OCI-LY1 (cell line): Measurements from ENCODE around the gene RABIF.

Experiments used
- EZH2 ChIP-seq: fragments of 200-600 bp; sonication (generic), shearing (Covaris generic); IDR thresholded peaks from 2 replicates; pipeline ENCODE4 v1.8.0; 2017; ENCODE audit warnings: borderline replicate concordance, mixed run types, mild to moderate bottlenecking, antibody characterized with exemption, low read length, moderate library complexity, mixed read lengths
- TF ChIP-seq, protein P1 (sequence below): fragments of 200-600 bp; sonication (generic), shearing (Covaris generic); IDR thresholded peaks from 2 replicates; pipeline ENCODE4 v1.5.1; 2017; ENCODE audit warnings: mild to moderate bottlenecking, antibody characterized with exemption, low read length, moderate library complexity, mixed read lengths

DNA sequence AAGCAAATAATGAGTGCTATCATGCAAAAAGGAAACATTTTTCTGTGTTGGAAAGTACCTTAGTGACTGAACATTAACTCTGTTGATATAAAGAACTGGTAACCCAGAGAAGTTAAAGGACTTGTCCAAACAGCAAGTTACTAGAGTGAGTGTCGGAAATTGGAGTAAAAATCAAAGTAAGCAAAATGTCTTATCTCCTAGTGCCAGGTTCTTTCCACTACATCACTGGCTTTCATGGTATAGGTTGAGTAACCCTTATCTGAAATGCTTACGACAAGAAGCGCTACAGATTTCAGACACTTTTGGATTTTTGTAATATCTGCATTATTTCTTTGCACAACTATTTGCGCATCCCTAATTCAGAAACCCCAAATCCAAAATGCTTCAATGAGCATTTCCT, 16.4 kb upstream of the RABIF start:
- TF ChIP-seq, protein P1, sequence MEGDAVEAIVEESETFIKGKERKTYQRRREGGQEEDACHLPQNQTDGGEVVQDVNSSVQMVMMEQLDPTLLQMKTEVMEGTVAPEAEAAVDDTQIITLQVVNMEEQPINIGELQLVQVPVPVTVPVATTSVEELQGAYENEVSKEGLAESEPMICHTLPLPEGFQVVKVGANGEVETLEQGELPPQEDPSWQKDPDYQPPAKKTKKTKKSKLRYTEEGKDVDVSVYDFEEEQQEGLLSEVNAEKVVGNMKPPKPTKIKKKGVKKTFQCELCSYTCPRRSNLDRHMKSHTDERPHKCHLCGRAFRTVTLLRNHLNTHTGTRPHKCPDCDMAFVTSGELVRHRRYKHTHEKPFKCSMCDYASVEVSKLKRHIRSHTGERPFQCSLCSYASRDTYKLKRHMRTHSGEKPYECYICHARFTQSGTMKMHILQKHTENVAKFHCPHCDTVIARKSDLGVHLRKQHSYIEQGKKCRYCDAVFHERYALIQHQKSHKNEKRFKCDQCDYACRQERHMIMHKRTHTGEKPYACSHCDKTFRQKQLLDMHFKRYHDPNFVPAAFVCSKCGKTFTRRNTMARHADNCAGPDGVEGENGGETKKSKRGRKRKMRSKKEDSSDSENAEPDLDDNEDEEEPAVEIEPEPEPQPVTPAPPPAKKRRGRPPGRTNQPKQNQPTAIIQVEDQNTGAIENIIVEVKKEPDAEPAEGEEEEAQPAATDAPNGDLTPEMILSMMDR: no peak
- no peak for TF ChIP-seq EZH2
